PFSK-1 (cell line): ENCODE measurements around the gene CELF5.

Source experiments
- FOXP2 ChIP-seq: optimal IDR thresholded peaks from 2 replicates; pipeline ENCODE3; 2011; ENCODE audit warnings: borderline replicate concordance, control low read depth, inconsistent platforms; ENCODE audit not compliant: insufficient read depth; ENCODE audit errors: extremely low read length, extremely low read depth
- POLR2AphosphoS5 ChIP-seq: IDR thresholded peaks from 2 replicates; pipeline ENCODE4 v1.6.1; 2012; ENCODE audit warnings: low read depth, mild to moderate bottlenecking, control low read depth, low read length, moderate library complexity
- SIN3A ChIP-seq: IDR thresholded peaks from 2 replicates; pipeline ENCODE4 v1.6.1; 2012; ENCODE audit warnings: mild to moderate bottlenecking, low read length, moderate library complexity, borderline replicate concordance; ENCODE audit not compliant: insufficient read depth
- TAF1 ChIP-seq: IDR thresholded peaks from 2 replicates; pipeline ENCODE4 v1.6.1; 2012; ENCODE audit warnings: low read length, control low read depth, borderline replicate concordance; ENCODE audit not compliant: insufficient read depth
- TF ChIP-seq, protein P1 (sequence below), 2 experiments: IDR thresholded peaks; 2 replicates each; pipeline versions ENCODE4 v1.6.1 to v1.8.0; 2011 to 2012; ENCODE audit warnings: low read depth in 2 of 2, low read length in 2 of 2, control low read depth in 1 of 2, inconsistent platforms in 1 of 2, mild to moderate bottlenecking in 1 of 2, moderate library complexity in 1 of 2; ENCODE audit not compliant: insufficient read depth in 1 of 2

CELF5 gene

DNA sequence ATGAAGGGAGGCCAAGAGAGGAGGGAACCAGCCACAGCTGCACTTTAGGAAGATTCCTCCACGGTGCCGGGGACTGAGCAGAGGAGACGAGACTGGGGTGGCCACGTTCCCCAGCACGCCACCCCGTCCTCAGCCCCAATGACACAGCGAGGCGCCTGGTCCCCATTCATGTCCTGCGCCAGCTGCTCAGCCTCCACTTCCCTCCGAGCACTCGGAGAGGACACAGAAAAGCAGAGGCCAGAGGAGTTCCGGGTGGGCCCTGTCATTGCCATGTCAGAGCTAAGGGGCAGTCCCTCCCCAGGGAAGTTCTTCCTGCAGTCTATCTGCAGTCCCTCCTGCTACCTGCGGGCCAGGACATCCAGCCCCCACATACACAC, 88.7 kb downstream of the CELF5 start:
- TF ChIP-seq, protein P1, sequence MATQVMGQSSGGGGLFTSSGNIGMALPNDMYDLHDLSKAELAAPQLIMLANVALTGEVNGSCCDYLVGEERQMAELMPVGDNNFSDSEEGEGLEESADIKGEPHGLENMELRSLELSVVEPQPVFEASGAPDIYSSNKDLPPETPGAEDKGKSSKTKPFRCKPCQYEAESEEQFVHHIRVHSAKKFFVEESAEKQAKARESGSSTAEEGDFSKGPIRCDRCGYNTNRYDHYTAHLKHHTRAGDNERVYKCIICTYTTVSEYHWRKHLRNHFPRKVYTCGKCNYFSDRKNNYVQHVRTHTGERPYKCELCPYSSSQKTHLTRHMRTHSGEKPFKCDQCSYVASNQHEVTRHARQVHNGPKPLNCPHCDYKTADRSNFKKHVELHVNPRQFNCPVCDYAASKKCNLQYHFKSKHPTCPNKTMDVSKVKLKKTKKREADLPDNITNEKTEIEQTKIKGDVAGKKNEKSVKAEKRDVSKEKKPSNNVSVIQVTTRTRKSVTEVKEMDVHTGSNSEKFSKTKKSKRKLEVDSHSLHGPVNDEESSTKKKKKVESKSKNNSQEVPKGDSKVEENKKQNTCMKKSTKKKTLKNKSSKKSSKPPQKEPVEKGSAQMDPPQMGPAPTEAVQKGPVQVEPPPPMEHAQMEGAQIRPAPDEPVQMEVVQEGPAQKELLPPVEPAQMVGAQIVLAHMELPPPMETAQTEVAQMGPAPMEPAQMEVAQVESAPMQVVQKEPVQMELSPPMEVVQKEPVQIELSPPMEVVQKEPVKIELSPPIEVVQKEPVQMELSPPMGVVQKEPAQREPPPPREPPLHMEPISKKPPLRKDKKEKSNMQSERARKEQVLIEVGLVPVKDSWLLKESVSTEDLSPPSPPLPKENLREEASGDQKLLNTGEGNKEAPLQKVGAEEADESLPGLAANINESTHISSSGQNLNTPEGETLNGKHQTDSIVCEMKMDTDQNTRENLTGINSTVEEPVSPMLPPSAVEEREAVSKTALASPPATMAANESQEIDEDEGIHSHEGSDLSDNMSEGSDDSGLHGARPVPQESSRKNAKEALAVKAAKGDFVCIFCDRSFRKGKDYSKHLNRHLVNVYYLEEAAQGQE (IDR thresholded peaks at IDR 0.05; ENCODE audit: insufficient read depth in 1 of 2, low read depth in 2 of 2, low read length in 2 of 2) = no peak
- TF ChIP-seq TAF1 = no peak

DNA sequence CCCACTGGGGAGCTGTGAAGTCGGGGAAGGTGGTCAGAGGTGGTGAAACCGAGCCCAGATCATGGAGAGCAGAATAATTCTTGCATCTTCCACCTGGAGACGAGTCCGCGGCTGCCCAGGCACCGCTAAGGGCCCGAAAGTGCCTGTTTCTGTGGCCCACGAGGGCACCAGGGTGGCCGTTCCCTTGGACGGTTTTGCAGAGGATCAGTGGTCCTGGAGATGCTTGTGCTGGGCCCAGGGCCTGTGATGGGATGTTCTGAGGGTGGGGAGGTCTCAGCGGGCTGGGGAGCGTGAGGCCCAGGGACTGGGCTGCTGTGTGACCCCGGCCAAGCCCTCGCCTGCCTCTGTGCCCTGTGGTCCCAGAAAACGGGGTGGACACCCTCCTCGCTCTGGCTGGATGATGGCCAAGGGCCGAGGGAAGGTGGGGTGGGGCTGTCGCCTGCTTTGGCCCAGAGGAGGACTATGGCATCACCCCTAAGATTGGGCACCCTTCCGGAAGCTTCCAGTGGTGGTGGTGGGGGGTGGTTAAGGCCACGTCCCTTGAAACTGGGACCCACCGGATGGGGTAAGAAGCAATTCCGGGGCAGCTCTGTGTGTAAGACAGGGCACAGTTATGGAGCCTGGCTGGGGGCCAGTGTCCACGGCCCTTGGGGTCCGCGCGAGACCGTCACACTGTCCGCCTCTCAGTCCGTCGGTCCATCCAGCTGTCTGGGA, 90.7 kb downstream of the CELF5 start:
- TF ChIP-seq TAF1 (no peak), SIN3A (no peak), FOXP2 (no peak), POLR2AphosphoS5 (no peak)
- TF ChIP-seq, protein P1 (IDR thresholded peaks at IDR 0.05; ENCODE audit: insufficient read depth in 1 of 2, low read depth in 2 of 2, low read length in 2 of 2) = no peak

DNA sequence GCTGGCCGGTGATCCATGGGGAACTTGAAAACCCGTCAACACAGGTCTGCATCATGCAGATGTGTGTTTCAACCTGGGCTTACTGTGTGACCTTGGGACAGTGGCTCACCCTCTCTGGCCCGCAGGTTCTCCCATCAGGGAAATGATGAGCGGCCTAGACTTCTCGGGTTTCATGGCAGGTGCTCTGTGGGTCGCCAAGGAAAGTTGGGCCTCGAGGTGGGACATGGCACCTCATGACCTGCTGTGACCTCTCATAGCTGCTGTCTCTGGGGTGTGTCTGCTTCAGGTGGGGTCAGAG, 91.2 kb downstream of the CELF5 start:
- TF ChIP-seq TAF1 (no peak), SIN3A (no peak), POLR2AphosphoS5 (no peak), FOXP2 (no peak)
- TF ChIP-seq, protein P1 (IDR thresholded peaks at IDR 0.05; ENCODE audit: insufficient read depth in 1 of 2, low read depth in 2 of 2, low read length in 2 of 2) = no peak

DNA sequence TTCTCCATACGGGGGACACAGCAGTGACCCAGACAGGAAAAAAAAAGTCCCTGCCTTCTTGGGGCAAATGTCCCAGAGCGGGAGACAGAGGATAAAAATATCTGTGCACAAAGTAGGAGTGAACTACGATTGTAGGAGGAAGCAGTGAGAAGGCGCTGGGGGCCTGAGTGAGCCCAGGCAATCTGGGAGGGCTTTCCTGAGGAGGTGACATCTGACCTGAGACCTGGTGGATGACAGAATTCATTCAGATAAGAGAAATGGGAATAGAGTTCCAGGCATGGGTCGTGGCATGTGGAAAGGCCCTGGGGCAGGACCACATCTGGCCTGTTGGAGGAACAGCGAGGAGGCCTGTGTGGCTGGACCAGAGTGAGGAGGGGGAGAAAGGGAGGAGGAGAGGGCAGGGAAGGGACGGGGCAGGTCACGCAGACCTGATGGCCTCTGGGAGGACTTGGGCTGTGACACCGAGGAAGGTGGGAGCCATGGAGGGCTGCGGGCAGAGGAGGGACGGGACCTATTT, 91.7 kb downstream of the CELF5 start:
- TF ChIP-seq SIN3A = no peak
- TF ChIP-seq POLR2AphosphoS5 = no peak
- no peak for TF ChIP-seq FOXP2
- TF ChIP-seq, protein P1 (IDR thresholded peaks at IDR 0.05; ENCODE audit: insufficient read depth in 1 of 2, low read depth in 2 of 2, low read length in 2 of 2) = no peak
- no peak for TF ChIP-seq TAF1

DNA sequence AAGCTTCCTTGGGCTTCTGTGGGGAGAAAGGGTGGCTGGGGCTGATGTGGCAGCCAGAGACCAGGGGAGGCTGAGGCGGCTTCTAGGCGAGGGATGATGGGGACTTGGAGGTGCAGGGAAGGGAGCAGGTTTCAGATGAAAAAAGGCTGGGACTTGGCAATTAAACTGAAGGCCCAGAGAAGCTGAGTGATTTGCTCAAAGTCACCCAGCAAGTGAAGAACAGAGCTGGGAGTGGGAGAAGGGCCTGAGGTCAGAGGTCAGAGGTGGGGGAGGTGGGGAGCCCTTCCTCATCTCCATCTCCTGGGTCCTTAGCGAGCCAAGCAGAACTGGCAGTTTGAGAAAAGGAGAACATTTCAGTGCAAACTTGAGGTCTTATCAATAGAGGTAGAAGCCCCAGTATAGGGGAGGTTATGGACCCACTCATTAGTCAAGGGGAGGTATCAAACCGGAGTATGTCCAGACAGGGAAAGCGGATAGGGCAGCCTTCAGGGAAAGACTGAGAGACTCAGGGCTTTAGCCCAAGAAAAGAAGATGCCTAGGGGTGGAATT, 92.3 kb downstream of the CELF5 start:
- TF ChIP-seq SIN3A (no peak), FOXP2 (no peak)
